NCI-H2171 (cell line): ENCODE measurements around the gene KRTAP4-4.
"Not testable (repeated sequence)": the region's sequence is repeated elsewhere in the genome, so short reads cannot be mapped to it uniquely, and the experiment has no call there.

Experiments
- DNase-seq: peaks from one replicate; lab custom pipeline; 2025; lab: John Stamatoyannopoulos, UW

KRTAP4-4 gene

DNA sequence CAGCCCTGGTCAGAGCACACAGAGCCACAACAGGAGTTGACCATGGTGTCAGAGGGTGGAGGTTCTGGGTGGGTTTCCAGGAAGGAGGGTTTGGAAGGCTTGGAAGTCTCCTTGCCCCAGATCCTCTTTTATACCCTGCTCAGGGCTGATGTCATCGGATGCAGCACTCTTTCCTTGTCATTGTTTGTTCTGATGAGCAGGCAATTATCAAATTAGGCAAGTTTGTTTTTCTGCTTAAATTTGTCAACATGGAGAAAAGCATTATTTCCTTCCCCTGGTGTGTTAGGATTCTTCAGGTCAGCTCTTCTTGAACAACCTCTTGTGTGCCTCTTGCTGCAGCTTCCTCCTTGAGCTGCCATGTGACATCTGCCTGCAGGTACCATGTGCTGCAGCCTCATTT, at the start of gene KRTAP4-4:
KRTAP4-4 (minus strand) TSS at position 101 of the 400 bp plus-strand sequence; CDS start at position 44, 57 bp downstream.
- no peak for DNase-seq

DNA sequence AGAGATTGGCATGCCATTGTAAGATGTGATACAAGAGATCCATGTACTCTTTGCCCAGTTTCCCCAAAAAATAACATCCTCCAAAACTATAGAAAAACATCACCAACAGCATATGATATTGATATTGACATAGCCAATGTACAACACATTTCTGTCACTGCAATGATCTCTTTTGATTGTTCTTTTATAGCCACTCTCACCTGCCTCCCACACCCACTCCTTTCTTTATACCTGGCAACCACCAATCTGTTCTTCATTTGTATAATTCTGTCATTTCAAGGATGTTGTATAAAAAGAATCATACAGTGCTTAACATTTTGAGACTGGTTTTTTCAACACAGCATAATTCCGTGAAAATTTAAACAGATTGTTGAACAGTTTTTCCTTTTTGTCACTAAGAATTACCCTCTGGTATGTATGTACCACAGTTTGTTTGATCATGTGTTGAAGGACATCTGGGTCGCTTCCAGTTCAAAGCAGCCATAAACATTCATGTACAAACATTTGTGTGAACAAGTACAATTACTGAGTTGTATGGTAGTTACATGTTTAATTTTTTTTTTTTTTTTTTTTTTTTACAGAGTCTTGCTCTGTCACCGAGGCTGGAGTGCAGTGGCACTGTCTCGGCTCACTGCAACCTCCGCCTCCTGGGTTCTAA, 39.0 kb upstream of the KRTAP4-4 start:
- no peak for DNase-seq

DNA sequence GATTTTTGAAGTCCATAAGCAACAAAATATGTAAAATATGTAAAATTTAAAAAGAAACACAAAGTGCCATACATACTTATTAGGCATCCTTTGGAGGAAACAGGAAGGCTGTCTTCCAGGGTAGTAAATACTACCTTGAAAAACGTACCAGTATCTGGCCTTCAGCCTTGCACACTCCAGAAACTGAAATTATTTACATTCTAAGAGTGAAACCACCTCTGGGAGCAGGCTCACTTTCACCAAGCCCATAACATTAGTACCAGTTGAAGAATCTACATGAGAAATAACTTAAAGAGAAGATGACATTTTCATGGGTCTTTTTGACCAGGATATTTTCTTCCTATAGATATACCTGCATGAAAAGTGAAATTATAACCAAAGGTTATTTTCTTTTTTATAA, 35.5 kb upstream of the KRTAP4-4 start:
- no peak for DNase-seq

DNA sequence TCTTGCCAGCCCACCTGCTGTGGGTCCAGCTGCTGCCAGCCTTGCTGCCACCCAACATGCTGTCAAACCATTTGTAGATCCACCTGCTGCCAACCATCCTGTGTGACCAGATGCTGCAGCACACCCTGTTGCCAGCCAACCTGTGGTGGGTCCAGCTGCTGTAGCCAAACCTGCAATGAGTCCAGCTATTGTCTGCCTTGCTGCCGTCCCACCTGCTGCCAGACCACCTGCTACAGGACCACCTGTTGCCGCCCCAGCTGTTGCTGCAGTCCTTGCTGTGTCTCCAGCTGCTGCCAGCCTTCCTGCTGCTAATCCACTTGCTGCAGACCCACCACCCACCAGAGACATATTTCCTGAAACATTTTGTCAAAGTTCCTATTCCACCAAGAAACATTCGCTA, 29.8 kb upstream of the KRTAP4-4 start:
- DNase-seq = no peak

DNA sequence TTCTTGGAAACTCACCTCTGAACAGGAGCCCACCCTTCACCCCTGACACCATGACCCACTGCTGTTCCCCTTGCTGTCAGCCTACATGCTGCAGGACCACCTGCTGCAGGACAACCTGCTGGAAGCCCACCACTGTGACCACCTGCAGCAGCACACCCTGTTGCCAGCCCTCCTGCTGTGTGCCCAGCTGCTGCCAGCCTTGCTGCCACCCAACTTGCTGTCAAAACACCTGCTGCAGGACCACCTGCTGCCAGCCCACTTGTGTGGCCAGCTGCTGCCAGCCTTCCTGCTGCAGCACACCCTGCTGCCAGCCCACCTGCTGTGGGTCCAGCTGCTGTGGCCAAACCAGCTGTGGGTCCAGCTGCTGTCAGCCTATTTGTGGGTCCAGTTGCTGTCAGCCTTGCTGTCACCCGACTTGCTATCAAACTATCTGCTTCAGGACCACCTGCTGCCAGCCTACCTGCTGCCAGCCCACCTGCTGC, 29.3 kb upstream of the KRTAP4-4 start, which contains the start of gene KRTAP9-1:
KRTAP9-1 (plus strand) TSS at position 51 of the 482 bp plus-strand sequence; CDS start at position 51, 0 bp downstream.
- DNase-seq = not testable (repeated sequence)

DNA sequence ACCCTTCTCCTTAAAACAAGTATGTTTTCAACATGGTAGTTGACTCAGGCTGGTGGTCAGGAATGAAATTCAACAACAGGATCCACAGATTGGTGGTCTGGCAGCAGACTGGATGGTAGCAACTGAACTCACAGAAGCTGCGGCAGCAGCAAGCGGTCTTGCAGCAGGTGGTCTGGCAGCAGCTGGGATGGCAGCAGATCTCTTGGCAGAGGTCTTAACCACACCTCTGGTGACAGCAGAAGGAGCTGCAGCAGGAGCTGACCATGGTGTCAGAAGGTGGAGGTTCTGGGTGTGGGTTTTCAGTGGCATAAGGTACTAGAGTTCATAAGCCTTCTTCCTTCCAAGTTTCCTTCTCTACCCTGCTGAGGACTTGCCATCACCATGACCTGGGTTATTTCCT, 26.3 kb upstream of the KRTAP4-4 start:
- DNase-seq = no peak

DNA sequence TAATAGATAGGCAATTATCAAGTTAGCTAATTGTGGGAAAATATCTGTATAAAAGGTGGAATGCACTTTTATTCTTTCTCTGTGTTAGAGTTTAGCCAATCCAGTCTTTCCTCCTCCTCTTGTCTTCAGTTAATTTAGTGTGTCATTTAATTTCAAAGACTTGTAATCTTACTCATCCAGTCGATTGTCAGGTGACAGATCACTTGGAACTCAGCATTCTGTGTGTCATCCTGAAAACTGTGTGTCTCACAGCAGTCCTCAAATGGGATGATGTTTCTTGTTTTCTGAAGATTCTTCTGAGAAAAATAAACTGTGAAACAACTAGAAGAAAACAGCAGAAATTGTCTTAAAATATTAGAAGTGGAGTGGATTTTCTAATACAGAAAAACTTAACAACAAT, 24.5 kb upstream of the KRTAP4-4 start:
- DNase-seq = no peak

DNA sequence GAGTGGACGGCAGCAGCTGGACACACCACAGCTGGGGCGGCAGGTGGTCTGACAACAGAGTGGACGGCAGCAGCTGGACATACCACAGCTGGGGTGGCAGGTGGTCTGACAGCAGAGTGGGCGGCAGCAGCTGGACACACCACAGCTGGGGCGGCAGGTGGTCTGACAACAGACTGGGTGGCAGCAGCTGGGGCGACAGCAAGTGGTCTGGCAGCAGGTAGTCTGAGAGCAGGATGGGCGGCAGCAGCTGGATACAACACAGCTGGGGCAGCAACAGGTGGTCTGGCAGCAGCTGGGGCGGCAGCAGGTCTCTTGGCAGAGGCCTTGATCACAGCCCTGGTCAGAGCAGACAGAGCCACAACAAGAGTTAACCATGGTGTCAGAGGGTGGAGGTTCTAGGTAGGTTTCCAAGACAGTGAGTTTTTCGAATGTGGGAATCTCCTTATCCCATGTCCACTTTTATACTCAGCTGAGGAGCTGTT, 24.0 kb upstream of the KRTAP4-4 start, which contains the start of gene KRTAP4-1:
KRTAP4-1 (minus strand) TSS at position 432 of the 482 bp plus-strand sequence; CDS start at position 375, 57 bp downstream.
- no peak for DNase-seq

DNA sequence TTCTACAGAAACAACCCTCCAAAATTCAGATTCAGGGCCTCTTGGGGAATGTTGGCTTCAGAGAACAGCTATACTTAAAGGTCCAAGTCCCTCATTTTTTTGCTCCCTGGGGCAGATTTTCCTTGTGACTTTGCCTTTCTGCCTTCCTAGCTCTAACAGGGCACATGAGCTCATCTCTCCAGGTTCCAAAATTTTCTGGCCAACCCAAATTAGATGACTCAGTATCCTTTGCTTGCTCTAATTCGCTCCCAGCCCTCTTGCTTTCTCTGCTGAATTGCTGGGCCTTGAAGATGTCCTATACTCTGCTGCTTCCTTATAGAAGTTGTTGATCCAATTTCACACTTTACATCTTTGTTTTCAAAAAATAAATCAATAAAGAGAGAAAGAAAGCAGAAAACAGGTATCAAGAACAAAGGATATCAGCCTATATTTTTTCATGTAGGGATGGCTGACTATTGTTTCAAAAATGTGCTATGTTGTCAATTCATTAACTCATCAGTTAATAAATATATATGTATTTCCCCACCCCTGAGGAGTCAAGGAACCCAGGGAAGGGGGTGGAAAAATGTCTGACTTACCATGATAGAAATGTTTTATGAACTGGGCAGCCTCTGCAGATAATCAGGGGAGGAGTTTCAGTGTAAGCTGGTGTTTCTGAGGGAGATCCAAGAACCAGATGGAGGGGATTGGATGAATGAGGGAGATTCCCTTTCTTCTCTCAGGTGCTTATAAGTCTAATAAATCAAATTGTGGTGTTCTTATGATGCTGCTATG, 18.5 kb upstream of the KRTAP4-4 start:
- DNase-seq = no peak

DNA sequence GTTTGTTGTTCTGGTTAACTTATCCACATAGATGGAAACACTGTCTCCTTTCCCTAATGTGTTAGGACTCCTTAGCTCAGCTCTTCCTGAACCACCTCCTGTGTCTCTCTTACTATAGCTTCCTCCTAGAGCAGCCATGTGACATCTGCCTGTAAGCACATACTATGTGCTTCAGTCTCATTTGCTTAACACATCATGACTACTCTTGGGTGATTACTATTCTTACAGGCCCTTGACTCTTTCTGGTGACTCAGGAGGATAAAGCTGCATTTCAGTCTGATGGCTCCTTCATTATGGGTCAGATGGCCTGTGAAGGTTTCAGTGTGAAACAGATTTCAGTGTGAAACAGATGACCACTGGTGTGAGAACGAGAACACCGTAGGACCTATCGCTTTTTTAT, 17.8 kb upstream of the KRTAP4-4 start:
- no peak for DNase-seq

DNA sequence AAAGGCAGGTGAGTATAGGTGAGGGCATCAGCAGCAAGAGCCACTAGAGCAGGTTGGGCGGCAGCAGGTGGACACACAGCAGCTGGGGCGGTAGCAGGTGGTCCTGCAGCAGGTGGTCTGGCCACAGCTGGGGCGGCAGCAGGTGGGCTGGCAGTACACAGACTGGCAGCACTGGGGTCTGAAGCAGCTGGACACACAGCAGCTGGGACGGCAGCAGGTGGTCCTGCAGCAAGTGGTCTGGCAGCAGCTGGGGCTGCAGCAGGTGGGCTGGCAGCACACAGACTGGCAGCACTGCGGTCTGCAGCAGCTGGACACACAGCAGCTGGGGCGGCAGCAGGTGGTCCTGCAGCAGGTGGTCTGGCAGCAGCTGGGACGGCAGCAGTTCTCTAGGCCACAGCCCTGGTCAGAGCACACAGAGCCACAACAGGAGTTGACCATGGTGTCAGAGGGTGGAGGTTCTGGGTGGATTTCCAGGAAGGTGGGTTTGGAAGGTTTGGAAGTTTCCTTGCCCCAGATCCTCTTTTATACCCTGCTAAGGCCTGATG, 17.3 kb upstream of the KRTAP4-4 start, which contains the start of gene KRTAP4-2:
KRTAP4-2 (minus strand) TSS at position 495 of the 545 bp plus-strand sequence; CDS start at position 438, 57 bp downstream.
- DNase-seq = no peak

DNA sequence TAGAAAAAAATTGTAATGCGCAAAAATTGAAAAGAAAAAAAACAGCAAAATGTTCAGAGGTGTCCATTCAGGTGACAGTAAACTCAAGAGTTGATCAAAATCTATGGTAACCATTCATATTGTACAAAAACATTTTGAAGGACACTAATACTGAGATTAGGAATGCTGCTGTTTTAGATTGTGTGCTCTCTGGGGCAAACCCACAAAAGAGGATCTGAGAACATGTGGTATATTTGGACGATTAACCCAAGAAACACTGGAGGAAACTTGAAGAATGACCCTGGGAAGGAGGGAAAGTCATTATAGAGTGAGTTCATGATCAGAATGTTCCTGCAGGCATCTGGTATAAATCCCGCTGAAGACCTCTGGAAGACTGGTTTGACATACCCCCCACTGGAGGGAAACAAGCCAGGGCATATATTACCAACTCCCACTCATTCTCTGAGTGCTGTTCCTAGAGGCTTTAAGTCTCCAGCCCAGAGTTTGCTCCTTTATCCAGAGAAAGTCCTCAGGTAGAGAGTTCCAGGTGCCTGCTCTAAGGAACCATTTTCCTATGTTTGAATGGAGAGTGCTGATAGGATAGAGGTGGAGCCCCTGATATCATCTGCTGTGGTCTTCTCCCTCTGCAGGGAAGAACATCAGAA, 16.3 kb upstream of the KRTAP4-4 start:
- no peak for DNase-seq

DNA sequence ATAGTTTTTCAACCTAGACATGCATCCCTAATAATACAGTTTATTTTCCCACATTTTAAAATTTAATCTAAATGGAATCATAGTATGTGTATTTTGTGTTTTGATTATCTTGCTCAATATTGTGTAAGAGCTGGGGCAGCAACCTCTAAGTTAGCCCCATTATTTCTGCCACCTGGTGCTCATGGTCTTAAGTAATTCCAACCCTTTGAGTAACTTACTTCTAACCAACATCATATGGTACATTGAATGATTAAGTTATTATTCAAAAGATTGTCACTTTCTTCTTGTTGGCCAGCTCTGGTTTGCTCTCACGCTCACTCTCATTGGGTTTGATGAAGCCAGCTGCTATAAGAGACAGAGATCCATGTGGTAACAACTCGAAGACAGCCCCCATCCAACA, 11.3 kb upstream of the KRTAP4-4 start:
- no peak for DNase-seq

DNA sequence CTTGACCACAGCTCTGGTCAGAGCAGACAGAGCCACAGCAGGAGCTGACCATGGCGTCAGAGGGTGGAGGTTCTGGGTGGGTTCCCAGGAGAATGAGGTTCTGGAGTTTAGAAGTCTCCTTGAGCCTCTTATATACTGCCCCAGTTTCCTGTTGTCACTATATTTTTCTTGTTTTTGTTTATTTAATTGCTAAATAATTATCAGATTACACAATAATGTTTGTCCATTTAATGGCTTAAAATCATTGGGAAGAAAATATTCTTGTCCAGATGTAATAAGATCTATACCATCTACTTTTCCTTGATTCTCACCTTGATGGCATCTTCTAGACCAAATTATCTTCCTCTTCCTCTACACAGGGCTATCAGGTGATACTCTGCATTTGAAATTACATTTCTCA, 7.6 kb upstream of the KRTAP4-4 start, which contains the start of gene KRTAP4-3:
KRTAP4-3 (minus strand) TSS at position 101 of the 400 bp plus-strand sequence; CDS start at position 52, 49 bp downstream.
- no peak for DNase-seq

DNA sequence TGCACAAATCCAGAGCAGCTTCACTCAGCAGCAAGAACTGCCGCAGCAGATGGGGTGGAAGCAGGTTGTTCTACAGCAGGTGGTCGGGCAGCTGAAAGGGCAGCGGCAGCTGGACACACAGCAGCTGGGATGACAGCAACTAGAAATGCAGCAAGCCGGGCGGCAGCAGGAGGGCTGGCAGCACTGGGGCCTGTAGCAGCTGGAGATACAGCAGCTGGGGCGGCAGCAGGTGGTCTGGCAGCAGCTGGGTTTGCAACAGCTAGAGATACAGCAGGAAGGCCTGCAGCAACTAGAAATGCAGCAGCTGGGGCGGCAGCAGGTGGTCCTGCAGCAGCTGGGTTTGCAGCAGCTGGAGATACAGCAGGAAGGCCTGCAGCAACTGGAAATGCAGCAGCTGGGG, 7.0 kb upstream of the KRTAP4-4 start:
- DNase-seq = no peak

DNA sequence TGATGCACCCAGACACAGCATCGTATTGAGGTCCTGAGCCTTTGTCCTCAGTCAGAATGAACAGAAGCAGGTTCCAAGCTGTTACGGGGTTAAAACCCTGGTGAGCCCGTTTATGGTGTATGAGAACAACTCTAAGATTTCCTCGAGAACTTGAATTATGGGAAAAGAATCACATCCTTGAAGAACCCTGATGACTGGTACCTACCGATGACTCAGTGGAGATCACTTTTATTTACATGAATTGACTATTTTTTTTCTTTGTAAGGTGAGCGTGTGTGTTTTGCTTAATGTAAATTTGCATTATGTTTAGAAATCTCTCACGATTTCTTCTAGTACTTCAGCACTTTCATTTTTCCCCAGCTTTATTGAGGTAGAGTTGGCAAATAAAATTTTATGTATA, 3.3 kb upstream of the KRTAP4-4 start:
- DNase-seq = no peak

DNA sequence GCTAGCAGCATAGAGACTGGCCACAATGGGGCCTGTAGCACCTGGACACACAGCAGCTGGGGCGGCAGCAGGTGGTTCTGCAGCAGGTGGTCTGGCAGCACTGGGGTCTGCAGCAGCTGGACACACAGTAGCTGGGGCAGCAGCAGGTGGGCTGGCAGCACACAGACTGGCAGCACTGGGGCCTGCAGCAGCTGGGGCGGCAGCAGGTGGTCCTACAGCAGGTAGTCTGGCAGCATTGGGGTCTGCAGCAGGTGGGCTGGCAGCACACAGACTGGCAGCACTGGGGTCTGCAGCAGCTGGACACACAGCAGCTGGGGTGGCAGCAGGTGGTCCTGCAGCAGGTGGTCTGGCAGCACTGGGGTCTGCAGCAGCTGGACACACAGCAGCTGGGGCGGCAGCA, 358 bp downstream of the KRTAP4-4 start:
- DNase-seq = not testable (repeated sequence)

DNA sequence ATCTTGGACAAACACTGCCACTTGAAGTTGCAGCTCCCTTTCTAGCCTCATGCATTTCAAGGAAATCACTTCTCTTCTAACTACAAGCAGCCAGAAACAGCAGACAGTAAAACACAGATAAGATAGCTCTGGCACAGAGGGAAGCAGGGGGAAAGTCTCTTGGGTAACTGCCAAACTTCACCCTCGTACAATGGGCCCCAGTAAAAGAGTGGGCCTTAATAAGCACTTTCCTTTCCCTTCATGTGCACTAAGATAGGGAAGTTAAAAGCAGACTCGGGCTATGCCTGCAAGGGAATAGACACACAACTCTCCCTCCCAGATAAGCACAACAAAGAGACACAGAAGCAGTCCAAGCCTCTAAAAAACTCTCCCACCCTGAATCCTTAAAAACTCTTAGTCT, 6.7 kb downstream of the KRTAP4-4 start:
- no peak for DNase-seq

DNA sequence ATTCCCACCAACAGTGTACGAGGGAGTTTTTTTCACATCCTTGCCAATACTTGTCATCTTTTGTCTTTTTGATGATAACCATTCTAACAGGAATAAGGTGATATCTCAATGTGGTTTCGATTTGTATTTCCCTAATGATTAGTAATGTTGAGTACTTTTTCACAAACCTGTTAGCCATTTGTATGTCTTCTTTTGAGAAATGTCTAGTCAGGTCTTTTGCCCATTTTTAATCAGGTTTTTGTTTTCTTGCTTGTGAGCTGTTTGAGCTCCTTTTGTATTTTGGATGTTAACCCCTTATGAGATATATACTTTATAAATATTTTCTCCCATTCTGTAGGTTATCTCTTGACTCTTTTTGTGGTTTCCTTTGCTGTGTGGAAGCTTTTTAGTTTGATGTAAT, 9.0 kb downstream of the KRTAP4-4 start:
- DNase-seq = no peak

DNA sequence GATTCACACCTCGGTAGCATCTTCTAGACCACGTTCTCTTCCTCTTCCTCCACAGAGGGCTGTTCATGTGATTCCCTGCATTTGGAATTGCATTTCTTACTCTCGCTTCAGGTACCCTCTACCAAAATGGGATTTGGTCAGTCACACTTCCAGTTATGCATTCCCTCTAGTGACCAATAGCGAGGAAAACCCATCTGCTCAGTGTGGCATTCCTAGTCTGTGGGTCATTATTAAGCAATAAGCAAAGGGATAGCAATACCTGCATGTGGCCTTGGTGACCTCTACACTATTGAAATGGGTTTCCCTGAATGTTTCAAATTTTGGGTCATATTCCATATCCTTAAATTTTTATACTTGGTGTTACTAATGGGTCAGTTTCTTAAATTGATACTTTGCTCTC, 10.5 kb downstream of the KRTAP4-4 start:
- DNase-seq = no peak

DNA sequence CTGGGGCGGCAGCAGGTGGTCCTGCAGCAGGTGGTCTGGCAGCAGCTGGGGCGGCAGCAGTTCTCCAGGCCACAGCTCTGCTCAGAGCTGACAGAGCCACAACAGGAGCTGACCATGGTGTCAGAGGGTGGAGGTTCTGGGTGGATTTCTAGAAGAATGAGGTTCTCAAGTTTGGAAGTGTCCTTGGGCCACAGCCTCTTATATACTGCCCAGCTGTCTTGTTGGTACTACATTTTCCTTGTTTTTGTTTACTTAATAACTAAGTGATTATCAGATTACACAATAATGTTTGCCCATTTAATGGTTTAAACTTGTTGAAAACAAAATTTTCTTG, 10.9 kb downstream of the KRTAP4-4 start, which contains the start of gene KRTAP4-5:
KRTAP4-5 (minus strand) TSS at position 174 of the 334 bp plus-strand sequence; CDS start at position 116, 58 bp downstream.
- DNase-seq = no peak
